Esophagus squamous epithelium (tissue), 5 donors: ENCODE results near the gene COL4A3. TPM values are rescaled to one million over a fixed set of nuclear protein-coding genes. Genes with fewer than 3 reads are reported as not detected.

Experiments used
- DNase-seq: peaks from one replicate; lab custom pipeline; 2025; lab: John Stamatoyannopoulos, UW
- H3K27ac ChIP-seq, 4 donors: fragments of 200-600 bp; sonication (generic); one replicate each; pipeline ENCODE4 v1.5.1; 2016 to 2019; ENCODE audit warnings: mild to moderate bottlenecking in 1 of 4
- H3K27me3 ChIP-seq, 4 donors: fragments of 200-600 bp; sonication (generic); 1 replicate in 3 of 4; 2 replicates in 1 of 4; pipeline versions ENCODE4 v1.5.1 to v1.6.0; 2017 to 2021; ENCODE audit warnings: antibody characterized with exemption in 1 of 4
- H3K36me3 ChIP-seq, 3 donors: fragments of 200-600 bp; sonication (generic); one replicate each; pipeline ENCODE4 v1.5.1; 2016 to 2019
- H3K4me1 ChIP-seq, 3 donors: fragments of 200-600 bp; sonication (generic); one replicate each; pipeline ENCODE4 v1.5.1; 2017 to 2019
- H3K4me3 ChIP-seq, 4 donors: fragments of 200-600 bp; sonication (generic); 1 replicate in 3 of 4; 2 replicates in 1 of 4; pipeline ENCODE4 v1.5.1; 2016 to 2019; ENCODE audit warnings: mild to moderate bottlenecking in 2 of 4, moderate library complexity in 1 of 4
- H3K9me3 ChIP-seq, 3 donors: fragments of 200-600 bp; sonication (generic); one replicate each; pipeline ENCODE4 v1.5.1; 2016 to 2019
- POLR2A ChIP-seq, 4 donors: fragments of 450-650 bp; IDR thresholded peaks; one replicate each; pipeline ENCODE4 v1.6.1; 2017; ENCODE audit warnings: antibody characterized with exemption in 4 of 4, mild to moderate bottlenecking in 4 of 4, moderate library complexity in 3 of 4
- WGBS, 2 donors: methylation state at CpG; one replicate each; pipeline ENCODE4 v1.1.5; 2018; 5-methylcytosine and 5-hydroxymethylcytosine counted together
- intact Hi-C: fragments of 100-400 bp; cut with DNase I; formaldehyde crosslinking; loops from one replicate; pipeline ENCODE4 v1.15.0; 2022
- total RNA-seq, 4 donors: library from RNA; depleted of rRNA; stranded (reverse); fragments of >200 nt; gene quantifications; one replicate each; pipeline ENCODE4 v1.1.0, GENCODE V29; 2016
- TF ChIP-seq, protein P1 (sequence below), 6 experiments: fragments of 450-650 bp in 4 of 6; fragments of 200-600 bp in 2 of 6; sonication (generic) in 2 of 6; IDR thresholded peaks; one replicate each; pipeline ENCODE4 v1.5.1; 2016 to 2019; ENCODE audit warnings: antibody characterized with exemption in 6 of 6, mild to moderate bottlenecking in 4 of 6, moderate library complexity in 4 of 6
- donor health status: DM: yes; HTN: yes; CAD: no.

The COL4A3 gene
- total RNA-seq, 4 donors from 2014 or later = 0.11 to 2.5 (median 0.38) TPM

DNA sequence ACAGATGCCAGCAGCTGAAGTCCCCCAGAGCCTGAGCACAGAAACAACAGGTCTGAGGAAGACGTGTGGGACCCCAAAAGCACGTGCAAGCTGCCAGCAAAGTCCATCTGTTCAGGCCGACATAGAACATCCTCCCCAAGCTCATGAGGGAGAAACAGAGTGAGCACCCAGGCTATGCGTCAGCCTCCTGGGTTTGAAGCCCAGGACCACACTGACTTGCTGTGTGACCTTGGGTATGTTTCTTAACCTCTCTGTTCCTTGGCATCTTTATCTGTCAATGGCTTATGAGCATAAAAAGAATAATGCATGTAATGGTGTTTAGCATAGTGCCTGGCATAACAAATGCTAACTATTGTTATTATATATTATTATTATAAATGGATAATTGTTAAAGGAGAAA lies 40.7 kb upstream of the COL4A3 start:
- no peaks in the 10 kb centered on the region for H3K9me3 ChIP-seq
- intact Hi-C loops = no loop called here
- TF ChIP-seq POLR2A (IDR thresholded peaks at IDR 0.05) = no peak
- TF ChIP-seq, protein P1, sequence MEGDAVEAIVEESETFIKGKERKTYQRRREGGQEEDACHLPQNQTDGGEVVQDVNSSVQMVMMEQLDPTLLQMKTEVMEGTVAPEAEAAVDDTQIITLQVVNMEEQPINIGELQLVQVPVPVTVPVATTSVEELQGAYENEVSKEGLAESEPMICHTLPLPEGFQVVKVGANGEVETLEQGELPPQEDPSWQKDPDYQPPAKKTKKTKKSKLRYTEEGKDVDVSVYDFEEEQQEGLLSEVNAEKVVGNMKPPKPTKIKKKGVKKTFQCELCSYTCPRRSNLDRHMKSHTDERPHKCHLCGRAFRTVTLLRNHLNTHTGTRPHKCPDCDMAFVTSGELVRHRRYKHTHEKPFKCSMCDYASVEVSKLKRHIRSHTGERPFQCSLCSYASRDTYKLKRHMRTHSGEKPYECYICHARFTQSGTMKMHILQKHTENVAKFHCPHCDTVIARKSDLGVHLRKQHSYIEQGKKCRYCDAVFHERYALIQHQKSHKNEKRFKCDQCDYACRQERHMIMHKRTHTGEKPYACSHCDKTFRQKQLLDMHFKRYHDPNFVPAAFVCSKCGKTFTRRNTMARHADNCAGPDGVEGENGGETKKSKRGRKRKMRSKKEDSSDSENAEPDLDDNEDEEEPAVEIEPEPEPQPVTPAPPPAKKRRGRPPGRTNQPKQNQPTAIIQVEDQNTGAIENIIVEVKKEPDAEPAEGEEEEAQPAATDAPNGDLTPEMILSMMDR (IDR thresholded peaks at IDR 0.05) = no peak
- no peak for DNase-seq
- no peak overlapping the region for H3K4me3 ChIP-seq
- H3K4me1 ChIP-seq = no peaks in the 10 kb centered on the region
- no peaks in the 10 kb centered on the region for H3K36me3 ChIP-seq
- peaks cover 0 to 3% (median 0%) of the 10 kb centered on the region in 4 donors for H3K27me3 ChIP-seq
- H3K27ac ChIP-seq = no peak overlapping the region
- WGBS, 2 donors = 65 to 79% methylated on average over 3 to 4 of the region's 4 CpGs

DNA sequence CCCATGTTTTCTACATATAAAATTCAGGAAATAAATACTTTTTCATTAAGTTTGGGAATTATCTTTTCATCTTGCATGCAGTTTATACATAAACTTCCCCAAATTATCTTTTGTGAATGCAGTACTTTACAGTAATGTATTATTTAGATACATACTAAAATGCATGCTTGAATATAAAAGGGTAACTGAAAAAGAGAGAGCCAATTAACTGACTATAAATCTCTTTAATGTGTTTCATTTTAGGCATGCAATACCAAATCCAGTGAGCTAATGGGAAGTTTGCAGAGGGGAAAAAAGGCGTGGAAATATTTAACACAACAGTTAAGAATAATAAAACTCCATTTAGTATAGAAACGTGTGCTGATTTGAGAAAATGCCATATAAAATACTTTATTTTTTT lies 39.6 kb upstream of the COL4A3 start:
- no peaks in the 10 kb centered on the region for H3K36me3 ChIP-seq
- DNase-seq = no peak
- peaks cover 0 to 3% (median 0%) of the 10 kb centered on the region in 4 donors for H3K27me3 ChIP-seq
- H3K4me3 ChIP-seq = no peak overlapping the region
- no peak overlapping the region for H3K27ac ChIP-seq
- H3K9me3 ChIP-seq = no peaks in the 10 kb centered on the region
- 53 to 57% methylated on average over 2 of the region's 2 CpGs for WGBS, 2 donors
- H3K4me1 ChIP-seq = no peaks in the 10 kb centered on the region
- intact Hi-C loops = no loop called here
- TF ChIP-seq, protein P1 (IDR thresholded peaks at IDR 0.05) = no peak
- TF ChIP-seq POLR2A (IDR thresholded peaks at IDR 0.05) = no peak

DNA sequence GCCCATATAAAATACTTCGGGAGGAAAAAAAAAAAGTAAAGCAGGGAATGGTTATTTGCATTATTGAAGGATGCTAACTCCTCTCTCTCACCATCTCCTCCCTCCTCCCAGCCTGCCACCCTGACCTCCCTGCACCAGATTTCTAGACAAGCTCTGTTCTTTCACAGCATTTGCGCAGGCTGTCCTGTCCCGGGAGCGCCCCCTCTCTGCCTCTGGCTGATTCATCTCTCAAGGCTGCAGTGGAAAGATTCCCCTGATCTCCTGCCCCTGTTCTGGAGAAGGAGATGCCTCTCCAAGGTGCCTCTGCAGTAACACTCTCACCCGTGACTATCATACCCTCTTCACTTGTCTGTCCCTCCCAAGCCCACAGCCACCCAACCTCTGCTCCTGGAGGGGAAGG lies 38.9 kb upstream of the COL4A3 start:
- 69 to 72% methylated on average over 5 of the region's 5 CpGs for WGBS, 2 donors
- Histone ChIP-seq H3K4me1 (no peaks in the 10 kb centered on the region), H3K36me3 (no peaks in the 10 kb centered on the region), H3K27me3 (peaks cover 0 to 3% (median 0%) of the 10 kb centered on the region in 4 donors), H3K4me3 (no peak overlapping the region), H3K27ac (no peak overlapping the region), H3K9me3 (no peaks in the 10 kb centered on the region)
- no peak for DNase-seq
- no peak for TF ChIP-seq POLR2A (IDR thresholded peaks at IDR 0.05)
- TF ChIP-seq, protein P1 (IDR thresholded peaks at IDR 0.05) = no peak
- intact Hi-C loops = no loop called here

DNA sequence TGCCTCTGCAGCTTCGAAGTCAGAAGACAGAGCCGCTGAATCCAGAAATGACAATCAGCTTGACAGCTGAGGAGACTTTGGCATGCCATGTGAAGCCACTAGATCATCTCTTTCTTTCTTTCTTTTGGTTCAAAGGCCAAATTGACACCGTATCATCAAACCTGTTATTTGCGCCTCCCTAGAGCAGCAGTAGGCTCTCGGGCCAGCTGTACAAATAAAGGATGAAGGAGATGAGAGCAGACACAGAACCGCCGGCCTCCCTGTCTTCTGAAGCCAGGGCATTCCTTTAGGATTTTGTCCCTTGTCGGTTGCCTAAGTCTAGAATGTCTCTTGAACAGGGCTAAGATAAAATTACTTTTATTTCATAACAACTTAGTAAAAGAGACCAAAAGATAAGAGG lies 37.2 kb upstream of the COL4A3 start:
- no peak overlapping the region for H3K4me3 ChIP-seq
- no peaks in the 10 kb centered on the region for H3K36me3 ChIP-seq
- 41% methylated on average over 8 of the region's 8 CpGs for WGBS, 2 donors
- H3K27me3 ChIP-seq = peaks cover 0 to 3% (median 0%) of the 10 kb centered on the region in 4 donors
- intact Hi-C loops = no loop called here
- H3K27ac ChIP-seq = no peak overlapping the region
- TF ChIP-seq, protein P1 (IDR thresholded peaks at IDR 0.05) = no peak
- TF ChIP-seq POLR2A (IDR thresholded peaks at IDR 0.05) = no peak
- no peaks in the 10 kb centered on the region for H3K9me3 ChIP-seq
- DNase-seq = no peak
- H3K4me1 ChIP-seq = no peaks in the 10 kb centered on the region

DNA sequence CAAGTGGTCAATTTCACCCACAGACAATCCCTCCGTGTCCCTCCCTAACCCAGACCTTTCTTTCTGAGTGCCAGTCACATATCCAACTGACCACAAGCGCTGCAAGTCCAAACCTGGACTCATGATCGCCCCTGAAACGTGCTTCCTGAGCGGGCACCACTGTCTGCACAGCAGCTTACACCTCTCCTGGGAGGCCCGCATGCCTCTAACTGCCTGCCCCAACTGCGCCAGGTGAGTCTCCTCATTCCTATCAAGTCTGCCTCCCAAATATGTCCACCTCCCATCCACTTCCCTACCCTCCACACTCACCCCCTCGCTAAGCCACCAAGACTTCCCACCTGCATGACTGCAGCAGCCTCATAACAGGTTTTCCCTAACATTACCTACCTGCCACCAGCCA lies 33.8 kb upstream of the COL4A3 start:
- no peaks in the 10 kb centered on the region for H3K9me3 ChIP-seq
- no peak for DNase-seq
- TF ChIP-seq POLR2A (IDR thresholded peaks at IDR 0.05) = no peak
- TF ChIP-seq, protein P1 (IDR thresholded peaks at IDR 0.05) = no peak
- H3K27me3 ChIP-seq = peaks cover 0 to 3% (median 0%) of the 10 kb centered on the region in 4 donors
- no peaks in the 10 kb centered on the region for H3K36me3 ChIP-seq
- no peak overlapping the region for H3K4me3 ChIP-seq
- 87 to 90% methylated on average over 8 of the region's 8 CpGs for WGBS, 2 donors
- H3K27ac ChIP-seq = no peak overlapping the region
- intact Hi-C loops = loop anchor here (5.0 kb wide), 1 partner anchor 107 kb away; no protein-coding TSS in a partner anchor
- H3K4me1 ChIP-seq = no peaks in the 10 kb centered on the region
